SK-N-SH treated with all-trans-retinoic acid at 6 μM for 48 hours (cell line): Measurements from ENCODE around the gene HES5.

Experiments used
- GLIS3 ChIP-seq: fragments of 250-450 bp; sonication (Bioruptor Pico); IDR thresholded peaks from 2 replicates; pipeline ENCODE4 v1.5.0; 2020; ENCODE audit warnings: mild to moderate bottlenecking, moderate library complexity
- ISL1 ChIP-seq: fragments of 250-450 bp; sonication (Bioruptor Pico); IDR thresholded peaks from 2 replicates; pipeline ENCODE4 v2.1.2; 2022; ENCODE audit warnings: mild to moderate bottlenecking, moderate library complexity
- OSR1 ChIP-seq: fragments of 250-450 bp; sonication (Bioruptor Pico); IDR thresholded peaks from 2 replicates; pipeline ENCODE4 v1.8.0; 2022; ENCODE audit warnings: moderate library complexity, mild to moderate bottlenecking, inconsistent platforms
- TOX ChIP-seq: fragments of 250-450 bp; sonication (Bioruptor Pico); IDR thresholded peaks from 2 replicates; pipeline ENCODE4 v1.8.0; 2021; ENCODE audit warnings: mild to moderate bottlenecking, moderate library complexity, borderline replicate concordance
- ZFP30 ChIP-seq: fragments of 450-650 bp; formaldehyde crosslinking; IDR thresholded peaks from 2 replicates; pipeline ENCODE4 v1.5.0; 2022; ENCODE audit warnings: mild to moderate bottlenecking, moderate library complexity
- ZNF565 ChIP-seq: fragments of 450-650 bp; formaldehyde crosslinking; conservative IDR thresholded peaks from 2 replicates; pipeline ENCODE4 v1.5.0; 2020; ENCODE audit warnings: low read depth, mild to moderate bottlenecking, moderate library complexity
- TF ChIP-seq, protein P1 (sequence below): fragments of 250-450 bp; sonication (Bioruptor Pico); IDR thresholded peaks from 2 replicates; pipeline ENCODE4 v1.8.0; 2020; ENCODE audit warnings: mild to moderate bottlenecking, moderate library complexity, borderline replicate concordance

DNA sequence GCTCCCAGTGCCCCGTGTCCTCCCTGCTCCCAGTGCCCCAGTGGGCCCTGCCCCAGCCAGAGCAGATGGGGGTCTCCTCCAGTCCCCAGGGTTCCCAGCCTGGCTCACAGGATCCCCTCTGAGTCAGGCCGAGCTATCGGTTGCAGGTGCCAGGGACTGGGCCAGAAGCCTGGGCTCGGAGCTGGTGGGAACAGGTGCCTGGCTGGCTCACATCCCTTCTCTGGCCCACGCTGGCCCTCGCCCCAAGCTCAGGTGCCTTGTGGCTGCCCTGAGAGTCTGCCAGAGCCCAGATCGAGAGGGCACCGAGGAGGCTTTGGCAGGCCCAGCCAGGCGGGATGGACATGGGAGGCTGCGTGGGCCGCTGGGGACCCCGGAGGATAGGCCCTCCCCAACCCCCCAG is 35.0 kb downstream of the HES5 start:
- TF ChIP-seq, protein P1, sequence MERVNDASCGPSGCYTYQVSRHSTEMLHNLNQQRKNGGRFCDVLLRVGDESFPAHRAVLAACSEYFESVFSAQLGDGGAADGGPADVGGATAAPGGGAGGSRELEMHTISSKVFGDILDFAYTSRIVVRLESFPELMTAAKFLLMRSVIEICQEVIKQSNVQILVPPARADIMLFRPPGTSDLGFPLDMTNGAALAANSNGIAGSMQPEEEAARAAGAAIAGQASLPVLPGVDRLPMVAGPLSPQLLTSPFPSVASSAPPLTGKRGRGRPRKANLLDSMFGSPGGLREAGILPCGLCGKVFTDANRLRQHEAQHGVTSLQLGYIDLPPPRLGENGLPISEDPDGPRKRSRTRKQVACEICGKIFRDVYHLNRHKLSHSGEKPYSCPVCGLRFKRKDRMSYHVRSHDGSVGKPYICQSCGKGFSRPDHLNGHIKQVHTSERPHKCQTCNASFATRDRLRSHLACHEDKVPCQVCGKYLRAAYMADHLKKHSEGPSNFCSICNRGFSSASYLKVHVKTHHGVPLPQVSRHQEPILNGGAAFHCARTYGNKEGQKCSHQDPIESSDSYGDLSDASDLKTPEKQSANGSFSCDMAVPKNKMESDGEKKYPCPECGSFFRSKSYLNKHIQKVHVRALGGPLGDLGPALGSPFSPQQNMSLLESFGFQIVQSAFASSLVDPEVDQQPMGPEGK (CRISPR knock-in tag) = no peak
- no peak for TF ChIP-seq GLIS3 (CRISPR knock-in tag)
- no peak for TF ChIP-seq OSR1 (CRISPR knock-in tag)
- no peak for TF ChIP-seq ZFP30
- no peak for TF ChIP-seq ZNF565 (CRISPR knock-in tag)
- no peak for TF ChIP-seq ISL1 (CRISPR knock-in tag)
- no peak for TF ChIP-seq TOX (CRISPR knock-in tag)
